K562 (cell line): ENCODE measurements around the gene ITPR1. TPM values are rescaled to one million over a fixed set of nuclear protein-coding genes. Genes with fewer than 3 reads are reported as not detected.

ENCODE experiments used
- C11orf30 ChIP-seq: fragments of 450-650 bp; IDR thresholded peaks from 2 replicates; pipeline ENCODE4 v1.6.1; 2016; ENCODE audit warnings: low read depth, mild to moderate bottlenecking
- FOXM1 ChIP-seq, 2 experiments: fragments of 450-650 bp in 1 of 2; sonication (generic) in 1 of 2; formaldehyde crosslinking in 1 of 2; IDR thresholded peaks; 2 replicates each; pipeline versions ENCODE4 v1.6.1 to v1.9.0; 2017 to 2022; ENCODE audit warnings: low read depth in 2 of 2, mild to moderate bottlenecking in 2 of 2, missing genetic modification reagents in 1 of 2, moderate library complexity in 1 of 2
- GTF2E2 ChIP-seq: fragments of 200-800 bp; sonication (Bioruptor generic); IDR thresholded peaks from 2 replicates; pipeline ENCODE4 v1.6.1; 2016; ENCODE audit warnings: missing genetic modification characterization, missing compliant biosample characterization
- PBX2 ChIP-seq, 2 experiments: IDR thresholded peaks in 1 of 2; conservative IDR thresholded peaks in 1 of 2; 2 replicates each; pipeline ENCODE4 v1.6.1; 2016; ENCODE audit warnings: low read depth in 2 of 2, mild to moderate bottlenecking in 1 of 2, missing compliant biosample characterization in 1 of 2, missing genetic modification characterization in 1 of 2, moderate library complexity in 1 of 2
- SOX6 ChIP-seq: fragments of 450-650 bp; IDR thresholded peaks from 2 replicates; pipeline ENCODE4 v1.6.1; 2014; ENCODE audit warnings: mild to moderate bottlenecking
- ZNF644 ChIP-seq: fragments of 200-800 bp; sonication (Bioruptor generic); IDR thresholded peaks from 2 replicates; pipeline ENCODE4 v1.6.1; 2016; ENCODE audit warnings: low read depth, missing genetic modification characterization, missing compliant biosample characterization
- ZNF830 ChIP-seq: fragments of 250-450 bp; sonication (Bioruptor Pico); IDR thresholded peaks from 2 replicates; pipeline ENCODE4 v1.5.0; 2021; ENCODE audit warnings: mild to moderate bottlenecking
- polyA plus RNA-seq, 8 experiments: library from polyadenylated mRNA; depleted of rRNA in 4 of 8; stranded (reverse) in 5 of 8; unstranded in 3 of 8; fragments of >200 nt; fragmentation: Nextera tagmentation in 2 of 8; fragmentation: Illumina TruSeq in 1 of 8; extraction: Ambion mirVana in 2 of 8; extraction: Trizol in 1 of 8; gene quantifications; 2 replicates each; pipeline versions ENCODE4 v1.2.1 to v1.2.3, GENCODE V29; 2011 to 2014; ENCODE audit warnings: inconsistent platforms in 1 of 8, missing spikeins in 1 of 8
- total RNA-seq, 7 experiments: library from RNA; depleted of rRNA in 6 of 7; stranded (reverse); fragments of >200 nt in 6 of 7; fragmentation: Illumina TruSeq in 2 of 7; extraction: Trizol in 2 of 7; gene quantifications; 2 replicates each; pipeline versions ENCODE4 v1.2.1 to v1.2.3, GENCODE V29; 2011 to 2021; ENCODE audit warnings: low replicate concordance in 1 of 7

Gene ITPR1
- total and polyA plus RNA-seq, 9 of the 15 experiments (the other 6 are each of a cell fraction or from before 2014, with no cell fraction given), result 22.4 to 40.0 (median 27.4) TPM

GRCh38 chr3:4852780-4853748, 359.9 kb downstream of the ITPR1 start (continued):
- TF ChIP-seq PBX2 (CRISPR knock-in tag; IDR thresholded peaks at IDR 0.05; ENCODE audit: low read depth), result no peak
- 0 out of 2 replicates have a peak, but pooled peaks have one; percentile 25 for TF ChIP-seq PBX2 (tag; conservative IDR thresholded peaks at IDR 0.05; ENCODE audit: low read depth)
- peak; percentile 66; the same call in 1 of the 2 replicates for TF ChIP-seq SOX6
- peak; percentile 45; the same call in 1 of the 2 replicates for TF ChIP-seq C11orf30
- 0 out of 2 replicates have a peak, but pooled peaks have one; percentile 41 for TF ChIP-seq ZNF830 (CRISPR knock-in tag)
- TF ChIP-seq ZNF644, result 0 out of 2 replicates have a peak, but pooled peaks have one; percentile 38
- 0 out of 2 replicates have a peak, but pooled peaks have one; percentile 31 for TF ChIP-seq GTF2E2 (tag)
- TF ChIP-seq FOXM1 (IDR thresholded peaks at IDR 0.05; ENCODE audit: low read depth), result peak; percentile 91; the same call in 1 of the 2 replicates
- TF ChIP-seq FOXM1 (CRISPR knock-in tag; IDR thresholded peaks at IDR 0.05; ENCODE audit: low read depth), result no peak
